Measurements from ENCODE around the gene FAM81B.

Gene FAM81B

DNA sequence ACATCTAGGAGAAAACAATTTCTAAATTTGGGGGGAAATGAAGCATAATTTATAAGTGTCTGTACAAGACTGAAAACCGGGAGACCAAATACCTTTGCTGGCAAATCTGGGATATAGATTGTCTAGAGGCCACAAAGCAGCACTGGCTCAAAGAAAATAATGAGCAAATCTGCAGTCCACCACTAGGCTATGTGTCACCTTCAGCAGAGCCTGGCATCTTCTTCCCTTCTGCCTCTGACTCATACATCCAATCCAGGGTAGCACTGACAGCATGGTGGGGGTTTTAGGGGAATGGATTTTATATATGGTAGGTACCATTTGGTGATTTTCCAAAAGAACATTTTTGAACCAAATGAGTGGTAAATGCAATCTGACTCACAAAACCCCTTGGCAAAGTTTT, 12.8 kb downstream of the FAM81B start:
- DNase-seq = no peak

DNA sequence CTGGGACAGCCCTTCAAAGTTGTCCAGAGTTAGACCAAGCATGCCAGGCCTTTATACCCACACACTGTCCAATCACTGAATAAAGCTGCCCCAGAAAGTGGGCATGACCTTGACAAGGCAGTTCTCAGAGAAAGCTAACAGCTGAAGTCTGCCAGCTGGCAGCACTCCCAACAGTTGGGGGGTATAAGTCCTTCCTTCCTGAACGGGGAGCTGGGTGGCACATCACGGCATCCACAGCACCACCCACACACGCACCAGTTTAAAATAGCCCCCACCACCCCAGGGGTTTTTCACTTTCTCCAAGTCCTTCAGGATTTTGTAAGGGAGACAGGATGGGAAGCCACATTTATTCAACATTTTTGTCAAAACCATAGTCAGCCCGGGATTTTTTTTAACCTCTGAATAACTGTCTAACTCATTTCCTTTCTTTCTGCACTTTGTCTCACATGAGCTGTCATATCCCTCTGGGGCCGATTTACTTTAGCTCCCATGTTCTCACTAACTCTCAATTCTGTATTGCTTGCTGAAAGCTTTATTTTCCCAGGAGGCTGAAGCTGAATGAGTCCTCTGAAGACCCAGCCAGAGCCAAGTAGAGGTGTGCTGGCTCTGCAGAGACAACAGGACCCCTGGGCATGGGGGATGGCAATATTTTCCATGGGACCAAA, 15.4 kb downstream of the FAM81B start:
- DNase-seq = no peak

DNA sequence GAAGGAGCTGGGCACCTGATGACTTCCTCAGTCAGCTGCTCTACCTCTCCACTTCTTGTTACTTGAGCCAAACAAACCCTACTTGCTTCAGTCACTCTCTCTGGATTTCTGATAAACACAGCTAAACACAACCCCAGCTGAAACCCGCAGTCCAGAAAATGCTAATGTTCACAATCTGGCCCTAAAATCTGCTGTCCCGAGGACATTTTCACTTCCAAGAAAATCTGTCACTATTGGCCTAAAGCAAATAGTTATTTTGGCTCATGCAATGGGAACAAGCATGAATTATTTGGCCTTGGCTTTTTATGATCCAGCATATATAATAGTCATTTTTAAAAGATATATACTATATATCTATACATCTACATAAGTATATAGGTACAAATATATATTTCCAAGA, 19.1 kb downstream of the FAM81B start:
- no peak for DNase-seq

DNA sequence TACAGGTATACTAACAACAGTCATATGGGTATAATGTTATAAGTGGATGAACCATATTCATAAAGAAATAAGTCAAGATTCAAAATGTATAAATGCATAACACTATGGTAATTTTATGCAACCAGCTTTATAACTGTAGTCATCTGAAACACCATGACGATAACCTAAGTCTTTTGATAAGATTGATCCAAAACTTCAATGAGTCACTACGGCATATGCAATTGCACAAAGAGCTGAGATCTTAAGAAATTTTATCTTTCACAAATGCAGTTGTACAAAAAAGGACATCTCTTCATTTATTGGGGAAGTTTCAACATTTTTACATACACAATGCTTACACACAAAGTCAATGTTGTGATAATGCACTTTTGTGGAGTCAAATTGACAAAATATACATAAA, 20.3 kb downstream of the FAM81B start:
- DNase-seq = no peak

DNA sequence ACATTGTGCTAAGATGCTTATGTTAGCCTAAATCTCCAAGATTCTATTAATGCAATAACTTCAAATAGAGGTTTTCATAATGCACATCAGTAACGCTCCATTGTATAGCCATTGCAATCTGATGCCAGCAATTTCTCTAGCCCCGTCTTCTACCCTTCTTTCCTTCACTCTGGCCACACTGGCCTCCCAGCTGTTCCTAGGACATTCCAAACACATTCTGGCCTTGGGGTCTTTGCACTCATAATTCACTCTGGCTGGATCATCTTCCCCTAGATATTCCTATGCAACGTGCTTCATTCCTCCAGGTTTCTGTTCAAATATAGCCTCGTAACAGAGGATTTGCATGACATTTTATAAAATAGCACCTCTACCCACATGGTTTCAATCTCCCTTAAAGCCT, 23.3 kb downstream of the FAM81B start:
- no peak for DNase-seq

DNA sequence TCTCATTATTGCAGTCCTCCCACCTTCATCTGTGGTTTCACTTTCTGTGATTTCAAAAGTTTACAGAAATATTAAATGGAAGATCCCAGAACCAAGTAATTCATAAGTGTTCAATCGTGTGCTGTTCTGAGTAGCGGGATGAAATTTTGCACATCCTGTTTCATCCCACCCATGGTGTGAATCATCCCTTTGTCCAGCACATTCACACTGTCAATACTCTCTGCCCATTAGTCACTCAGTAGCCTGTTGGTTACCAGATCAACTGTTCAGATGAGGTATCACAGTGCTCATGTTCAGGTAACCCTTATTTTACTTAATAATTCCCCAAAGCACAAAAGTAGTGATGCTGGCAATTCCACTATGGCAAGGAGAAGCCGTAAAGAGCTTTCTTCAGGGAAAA, 26.8 kb downstream of the FAM81B start:
- no peak for DNase-seq

DNA sequence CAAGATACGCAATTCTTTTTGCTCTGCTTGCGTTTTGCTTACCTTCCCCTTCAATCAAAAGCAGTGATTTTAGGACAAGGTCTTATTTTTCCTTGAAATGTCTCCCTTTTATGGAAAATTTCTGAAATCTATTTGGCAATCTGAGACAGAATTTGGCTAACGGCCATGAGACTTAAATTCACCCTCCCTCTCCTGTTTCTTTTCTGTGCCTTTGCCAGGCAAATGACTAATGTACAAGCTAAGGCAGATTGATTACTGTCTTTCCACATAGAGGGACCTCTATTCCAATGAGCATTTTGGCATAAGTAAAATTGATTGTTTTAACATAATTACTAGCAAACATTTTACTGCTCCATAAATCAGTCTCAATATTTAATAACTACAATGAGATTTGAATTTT, 31.7 kb downstream of the FAM81B start:
- no peak for DNase-seq

DNA sequence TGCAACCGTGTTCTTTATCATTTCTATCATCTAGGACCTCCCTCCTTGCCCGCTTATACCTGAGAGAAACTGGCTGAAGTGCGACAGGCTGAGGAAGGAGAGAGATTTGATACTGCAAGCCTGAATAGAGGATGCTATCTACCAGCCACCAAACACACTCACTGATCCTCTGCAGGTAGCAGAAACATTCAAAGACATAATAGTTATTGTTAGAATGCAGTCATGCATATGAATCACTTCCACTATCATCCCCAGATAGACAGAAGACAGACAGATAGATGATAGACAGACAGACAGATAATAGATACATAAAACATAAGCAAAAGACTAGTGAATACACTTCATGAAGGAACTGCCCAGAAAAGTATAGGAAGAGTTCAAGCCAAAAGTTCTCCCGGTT, 32.9 kb downstream of the FAM81B start:
- no peak for DNase-seq

DNA sequence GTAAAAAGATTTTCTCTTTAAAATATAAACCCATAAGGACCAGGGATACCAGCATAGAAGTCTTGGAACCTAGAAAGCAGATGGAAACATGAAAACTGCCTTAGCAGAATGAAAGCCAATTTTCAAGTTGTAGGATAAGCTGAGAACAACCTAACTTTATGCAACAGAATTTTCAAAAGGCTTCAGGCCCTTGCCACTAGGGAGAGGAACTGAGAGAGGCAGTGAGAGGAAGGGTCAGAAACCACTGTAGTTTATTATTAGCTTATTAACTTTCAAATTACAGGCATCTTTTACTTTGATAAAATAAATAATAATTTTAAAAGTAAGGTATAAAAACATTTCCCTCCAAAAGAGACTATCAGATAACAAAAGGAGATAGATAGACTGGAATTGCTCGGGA, 33.4 kb downstream of the FAM81B start:
- no peak for DNase-seq

DNA sequence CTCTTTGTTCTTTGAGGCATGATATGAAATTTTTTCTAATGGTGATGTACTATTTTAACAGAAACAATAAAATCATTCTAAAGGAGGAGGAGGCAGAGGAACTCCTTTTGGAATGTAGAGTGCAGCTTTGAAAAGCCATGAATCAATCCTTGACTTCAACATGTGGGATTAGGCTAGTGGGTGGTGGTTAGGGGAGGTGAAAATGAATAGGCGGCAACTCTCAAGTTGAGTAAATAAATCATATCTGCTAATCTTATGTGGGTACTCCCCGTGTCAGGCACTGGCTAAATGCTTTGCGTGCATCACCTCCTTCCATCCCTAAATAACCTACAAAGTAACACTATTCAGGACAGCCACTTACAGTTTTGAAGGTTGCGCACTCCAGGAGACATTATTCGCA, 35.1 kb downstream of the FAM81B start:
- no peak for DNase-seq

DNA sequence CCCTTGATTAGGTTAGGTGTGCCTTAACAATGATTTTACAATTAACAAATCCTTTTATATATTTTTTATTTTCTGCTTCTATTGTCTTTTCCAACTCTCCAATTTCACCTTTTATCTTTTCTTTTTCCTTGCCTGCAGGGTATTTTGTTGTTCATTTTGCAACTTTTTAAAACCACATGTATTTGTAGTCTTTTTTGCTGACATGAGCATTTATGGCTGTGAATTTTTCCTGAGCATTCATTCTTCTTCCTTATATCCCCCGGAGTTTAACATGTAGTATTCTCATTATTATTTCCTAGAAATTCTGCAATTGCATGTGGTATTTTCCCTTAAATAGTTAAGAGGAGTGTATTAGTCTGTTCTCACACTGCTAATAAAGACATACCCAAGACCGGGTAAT, 41.6 kb downstream of the FAM81B start:
- DNase-seq = no peak

DNA sequence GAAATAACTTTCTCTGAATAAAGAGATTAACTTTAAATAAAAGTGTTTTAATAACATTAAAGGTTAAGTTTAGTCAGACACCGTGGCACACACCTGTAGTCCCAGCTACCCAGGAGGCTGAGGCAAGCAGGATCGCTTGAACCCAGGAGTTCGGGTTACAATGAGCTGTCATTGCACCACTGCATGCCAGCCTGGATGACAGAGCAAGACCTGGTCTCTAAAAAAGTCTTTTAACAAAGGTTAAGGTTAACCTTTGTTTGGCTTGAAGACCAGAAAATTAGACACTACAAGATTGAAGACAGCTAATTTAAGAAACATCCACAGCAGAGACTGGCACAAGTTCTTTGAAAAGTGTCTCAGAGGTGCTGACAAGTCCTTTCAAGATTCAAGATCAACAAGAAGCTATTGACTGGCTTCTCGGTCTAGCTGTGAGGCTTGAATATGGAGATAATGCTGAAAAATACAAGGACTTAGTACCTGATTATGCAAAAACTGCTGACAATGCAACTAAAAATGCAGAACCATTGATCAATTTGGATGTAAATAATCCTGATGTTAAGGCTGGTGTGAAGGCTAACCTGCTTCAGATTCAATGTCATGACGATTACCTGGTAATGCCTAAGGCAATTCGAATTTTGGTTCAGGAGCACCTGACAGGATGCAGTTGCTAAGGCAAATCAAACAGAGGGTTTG, 48.8 kb downstream of the FAM81B start:
- no peak for DNase-seq

DNA sequence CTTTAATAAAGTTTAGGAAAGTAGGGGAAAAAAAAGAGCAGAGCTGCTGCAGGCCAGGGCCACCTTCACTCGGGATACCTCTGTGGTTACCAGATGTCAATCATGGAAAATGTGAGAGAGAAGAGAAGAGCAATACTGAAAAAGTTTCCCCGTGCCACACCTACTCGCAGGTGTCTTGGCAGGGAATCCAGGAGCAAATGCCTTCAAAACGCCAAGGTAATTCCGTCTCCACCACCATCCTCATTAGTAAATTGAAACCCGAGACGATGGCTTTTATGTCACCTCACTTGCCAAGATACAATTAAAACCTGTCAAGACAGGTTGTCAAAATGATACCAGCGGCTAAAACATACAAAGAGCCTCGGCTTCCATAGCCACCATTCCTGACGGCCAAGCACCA, 49.7 kb downstream of the FAM81B start:
- no peak for DNase-seq

DNA sequence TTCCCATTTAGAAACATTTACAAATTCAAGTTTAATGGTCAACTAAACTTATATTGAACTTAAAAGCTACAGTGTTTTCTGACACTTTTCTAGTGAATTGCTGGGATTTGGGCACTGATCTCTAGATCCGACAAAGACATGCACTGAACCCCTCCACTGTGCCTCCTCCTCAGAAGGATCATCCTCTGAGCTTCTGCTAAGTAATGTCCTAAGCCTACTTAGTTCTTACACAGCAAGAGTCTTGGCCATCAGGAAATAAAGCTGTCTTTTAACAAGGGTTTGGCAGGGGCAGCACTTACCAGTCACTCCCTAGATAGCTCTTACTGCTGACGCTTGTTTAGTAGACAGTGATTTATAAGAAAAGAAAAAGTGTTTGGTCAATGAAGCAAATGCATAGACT, 50.5 kb downstream of the FAM81B start:
- no peak for DNase-seq

DNA sequence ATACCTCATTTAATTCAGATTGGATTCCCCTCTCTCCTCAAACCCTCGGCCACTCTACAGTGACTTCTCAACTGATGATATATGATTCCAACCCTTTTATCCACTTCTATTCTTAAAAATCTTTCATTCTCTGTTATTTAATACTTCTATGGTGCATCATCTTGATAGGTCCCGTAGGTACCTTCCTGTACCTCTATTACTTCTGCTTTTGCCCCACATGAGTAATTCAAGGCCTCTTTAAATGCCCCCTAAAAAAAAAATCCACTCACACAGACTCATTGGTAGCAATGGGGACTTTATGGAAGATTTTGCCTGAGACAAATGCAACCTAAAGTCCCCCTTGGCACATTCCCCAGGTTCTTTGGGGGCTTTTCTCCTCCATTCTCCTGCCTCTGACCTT, 54.3 kb downstream of the FAM81B start:
- DNase-seq = no peak

DNA sequence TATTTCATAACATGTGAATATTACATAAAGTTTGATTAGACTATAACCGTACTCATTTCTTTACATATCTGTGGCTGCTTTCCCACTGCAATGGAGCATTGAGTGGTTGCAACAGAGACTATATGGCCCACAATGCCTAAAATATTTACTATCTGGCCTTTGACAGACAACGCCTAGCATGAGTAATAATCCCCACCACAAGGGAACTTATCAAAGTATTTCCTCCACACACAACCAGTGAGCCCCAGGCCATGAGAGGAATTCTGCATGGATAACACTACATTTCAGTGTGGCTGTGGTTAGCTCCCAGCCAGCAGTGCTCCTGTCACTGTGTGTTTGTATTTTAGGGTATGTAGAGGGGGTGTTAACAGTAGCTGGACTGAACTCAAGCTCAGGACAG, 54.8 kb downstream of the FAM81B start:
- DNase-seq = no peak

DNA sequence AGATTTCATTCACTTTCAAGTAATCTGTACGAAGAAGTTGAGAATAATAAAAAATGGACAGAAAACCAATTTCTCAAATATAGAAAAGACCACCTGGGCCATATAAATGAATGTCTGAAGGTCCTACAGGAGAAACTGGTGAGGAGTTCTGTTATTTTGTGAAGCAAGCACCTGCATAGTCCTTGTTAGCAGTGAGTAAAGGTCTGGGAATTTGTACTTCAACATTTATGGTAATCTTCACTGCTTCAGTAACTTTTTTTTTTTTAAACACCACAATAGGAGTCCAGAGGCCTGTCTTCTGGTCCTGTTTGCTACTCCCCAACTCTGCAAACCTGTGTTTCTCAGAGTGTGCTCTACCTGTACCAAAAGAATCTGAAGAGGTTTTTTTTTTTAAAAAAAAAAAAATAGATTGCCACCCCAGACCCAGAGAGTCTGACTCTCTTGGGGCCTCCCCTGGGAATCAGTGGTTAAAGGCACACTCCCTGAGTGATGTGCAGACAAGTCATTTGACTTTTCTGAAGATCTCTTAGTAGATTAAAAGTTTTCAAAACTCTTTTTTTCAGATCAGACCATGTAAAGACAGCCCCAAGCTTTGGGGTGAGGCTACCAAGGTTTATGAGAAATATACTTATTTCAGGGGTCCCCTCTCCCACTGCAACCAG, 55.5 kb downstream of the FAM81B start:
- no peak for DNase-seq

DNA sequence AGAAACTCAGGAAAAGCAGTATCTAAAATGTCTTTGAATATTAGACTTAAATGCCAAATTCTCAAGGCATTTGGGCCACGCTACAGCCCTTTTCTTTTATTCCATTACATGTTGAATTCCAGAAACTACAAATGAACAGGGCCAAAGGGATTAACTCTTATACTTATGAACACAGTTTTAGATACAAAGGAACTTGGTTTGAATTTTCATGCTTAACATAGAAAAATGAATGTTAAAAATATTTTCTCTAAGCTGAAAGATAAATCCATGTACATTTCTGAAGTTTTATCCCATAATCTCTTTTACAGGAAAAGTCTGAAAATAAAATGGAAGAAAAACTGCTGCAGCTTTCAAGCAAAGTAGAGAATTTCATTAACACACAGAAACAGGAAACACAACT, 56.8 kb downstream of the FAM81B start:
- no peak for DNase-seq

DNA sequence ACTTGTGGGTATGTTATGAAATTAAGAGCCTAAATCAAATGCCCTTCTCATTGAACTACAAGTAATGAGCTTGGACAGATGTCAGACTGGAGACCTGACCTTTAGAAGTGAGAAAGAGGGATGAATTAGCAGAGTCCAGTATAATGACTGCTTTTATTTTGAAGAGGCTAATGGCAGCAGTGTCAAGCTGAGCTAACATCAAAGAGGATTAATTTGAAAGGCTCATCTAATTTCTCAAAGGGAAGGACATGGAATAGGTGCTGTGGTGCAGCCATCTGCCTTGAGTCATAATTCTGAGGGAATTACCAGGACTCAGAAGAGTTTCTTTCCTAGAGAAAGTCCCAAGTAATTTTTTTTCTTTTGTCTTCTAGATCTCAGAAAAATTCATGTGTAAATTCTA, 57.6 kb downstream of the FAM81B start:
- DNase-seq = no peak

DNA sequence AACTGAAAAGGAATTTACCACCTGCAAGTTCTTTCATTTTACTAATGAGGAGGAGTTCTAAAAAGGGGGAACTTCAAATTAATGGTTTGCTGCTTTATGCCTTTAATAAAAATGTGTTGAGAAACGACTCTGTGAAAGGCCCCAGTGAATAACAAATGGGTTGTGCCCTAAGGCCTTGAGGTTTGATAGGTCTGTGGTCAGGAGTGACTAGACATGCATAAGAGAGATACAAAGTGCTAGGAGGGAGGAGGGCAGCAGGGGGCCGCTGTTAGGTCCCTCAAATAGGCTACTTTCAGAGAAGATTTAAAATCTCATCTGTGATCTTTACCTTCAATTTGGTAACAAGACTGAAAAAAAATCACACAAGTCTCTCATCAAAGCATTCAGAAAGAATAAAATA, 58.3 kb downstream of the FAM81B start:
- no peak for DNase-seq

DNA sequence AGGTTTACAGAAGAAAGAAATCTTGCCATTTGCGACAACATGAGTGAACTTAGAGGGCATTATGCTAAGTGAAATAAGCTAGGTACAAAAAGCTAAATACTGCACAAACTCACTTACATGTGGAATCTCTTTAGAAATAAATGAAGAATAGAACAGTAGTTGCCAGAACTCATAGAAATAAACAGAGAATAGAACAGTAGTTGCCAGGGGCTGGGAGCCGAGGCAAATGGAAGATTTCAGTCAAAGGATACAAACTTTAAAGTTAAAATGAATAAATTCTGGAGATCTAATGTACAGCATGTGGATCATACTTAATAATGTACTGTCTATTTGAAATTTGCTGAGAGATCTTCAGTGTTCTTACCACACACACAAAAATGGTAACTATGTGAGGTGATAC, 63.4 kb downstream of the FAM81B start:
- DNase-seq = no peak

DNA sequence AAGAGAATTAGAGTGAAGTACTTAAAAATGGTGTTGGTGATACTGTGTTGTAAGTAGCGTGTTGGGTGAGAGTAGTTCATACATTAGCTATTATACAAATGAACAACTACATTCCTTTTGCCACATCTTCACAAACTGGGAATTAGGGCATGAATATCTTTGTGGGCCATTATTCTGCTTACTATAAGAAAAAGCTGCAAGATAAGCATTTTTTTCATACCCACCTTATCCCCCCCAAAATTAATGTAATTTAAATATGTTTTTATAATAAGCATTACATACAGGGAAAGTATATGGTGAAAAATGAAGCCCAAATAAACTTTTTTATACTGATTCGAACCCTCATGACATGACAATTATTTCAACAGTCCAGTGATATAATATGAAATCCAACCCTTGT, 69.5 kb downstream of the FAM81B start:
- DNase-seq = no peak

DNA sequence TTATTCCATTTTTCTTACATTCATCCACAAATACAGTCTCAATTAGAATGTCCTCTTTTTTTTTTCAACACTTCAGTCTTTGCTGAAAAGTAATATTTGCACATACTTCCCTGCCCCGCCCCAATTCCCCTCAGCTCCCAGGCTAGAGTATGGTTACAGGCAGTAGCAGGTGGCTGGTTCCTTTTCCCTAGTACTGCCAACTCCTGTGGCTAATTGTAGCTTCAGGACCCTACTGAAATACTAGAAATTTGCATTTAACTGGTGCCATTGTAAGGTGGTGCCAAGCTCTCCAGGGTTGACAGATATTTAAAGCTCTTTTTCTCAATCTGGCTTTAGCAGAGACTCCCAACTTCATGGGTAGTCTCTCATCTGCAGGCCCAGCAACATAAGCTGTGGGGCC, 80.3 kb downstream of the FAM81B start:
- DNase-seq = no peak

DNA sequence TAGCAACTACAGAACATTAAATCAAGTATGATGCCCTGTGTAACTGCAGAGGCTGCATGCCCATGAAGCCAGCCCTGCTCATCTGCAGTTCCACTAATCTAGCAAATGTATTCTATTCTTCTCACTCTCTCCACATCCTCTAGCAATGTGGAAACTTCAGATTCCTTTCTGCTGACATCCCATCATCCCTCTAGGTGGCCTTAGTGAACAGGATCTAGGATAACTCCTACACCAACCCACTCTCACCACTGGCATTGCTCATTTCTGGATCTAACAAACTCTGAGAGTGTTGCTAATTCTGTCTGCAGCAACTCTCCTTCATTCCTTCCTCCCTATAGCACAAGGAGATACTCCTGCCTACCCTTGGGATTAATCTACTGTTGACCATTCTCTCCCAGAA, 80.8 kb downstream of the FAM81B start:
- no peak for DNase-seq

DNA sequence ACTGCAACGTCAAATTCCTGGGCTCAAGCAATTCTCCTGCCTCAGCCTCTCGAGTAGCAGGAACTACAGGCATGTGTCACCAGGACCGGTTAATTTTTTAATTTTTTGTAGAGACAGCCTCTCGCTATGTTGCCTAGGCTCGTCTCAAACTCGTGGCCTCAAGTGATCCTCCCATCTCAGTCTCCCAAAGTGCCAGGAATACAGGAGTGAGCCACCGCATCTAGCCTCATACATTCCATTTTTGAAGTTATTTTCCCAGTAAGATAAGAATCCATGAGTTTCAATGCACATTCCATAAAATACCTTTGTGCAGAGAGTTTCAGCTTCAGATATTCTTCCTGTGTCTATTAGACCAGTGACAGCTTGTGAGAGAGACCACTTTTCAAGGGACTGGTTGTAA, 93.3 kb downstream of the FAM81B start:
- no peak for DNase-seq
